Keratinocyte (primary cell): ENCODE measurements around the gene SCPEP1. TPM values are rescaled to one million over a fixed set of nuclear protein-coding genes. Genes with fewer than 3 reads are reported as not detected.

Experiments used
- DNase-seq: peaks from one replicate; pipeline ENCODE4 v3.0.0-alpha.2; 2011; ENCODE audit warnings: low read depth, missing footprints, low spot score
- FAIRE-seq: peaks from 2 replicates; lab custom pipeline; 2011; peaks lifted over from hg19 to GRCh38; lab: Jason Lieb, UNC
- H2AFZ ChIP-seq: 2 replicates; pipeline ENCODE4 v1.6.0; 2012; ENCODE audit warnings: low read length, control low read depth, inconsistent platforms; ENCODE audit not compliant: control insufficient read depth
- H3K27ac ChIP-seq: 2 replicates; pipeline ENCODE4 v1.5.1; 2011; ENCODE audit warnings: low read length; ENCODE audit not compliant: control insufficient read depth, insufficient read depth
- H3K27me3 ChIP-seq: 3 replicates; pipeline ENCODE4 v1.6.0; 2011; ENCODE audit warnings: low read length; ENCODE audit not compliant: control insufficient read depth, insufficient read depth; ENCODE audit errors: extremely low read depth
- H3K36me3 ChIP-seq, 2 experiments: 2 replicates in 1 of 2; 3 replicates in 1 of 2; pipeline ENCODE4 v1.5.1; 2011; ENCODE audit warnings: low read length in 2 of 2, mild to moderate bottlenecking in 1 of 2; ENCODE audit not compliant: control insufficient read depth in 2 of 2, insufficient read depth in 2 of 2; ENCODE audit errors: extremely low read depth in 1 of 2
- H3K4me1 ChIP-seq: 3 replicates; pipeline ENCODE4 v1.5.1; 2011; ENCODE audit warnings: low read length; ENCODE audit not compliant: control insufficient read depth, insufficient read depth; ENCODE audit errors: extremely low read depth
- H3K4me2 ChIP-seq: 3 replicates; pipeline ENCODE4 v1.6.0; 2011; ENCODE audit warnings: low read depth, low read length; ENCODE audit not compliant: control insufficient read depth, insufficient read depth; ENCODE audit errors: extremely low read depth
- H3K4me3 ChIP-seq, 3 experiments: fragments of 200-600 bp in 1 of 3; sonication (generic) in 1 of 3; 2 replicates in 2 of 3; 3 replicates in 1 of 3; pipeline ENCODE4 v1.5.1; 2011 to 2016; ENCODE audit warnings: low read length in 3 of 3, mild to moderate bottlenecking in 3 of 3, control low read depth in 2 of 3, inconsistent platforms in 1 of 3, low read depth in 1 of 3, mixed read lengths in 1 of 3, mixed run types in 1 of 3, moderate library complexity in 1 of 3; ENCODE audit not compliant: control insufficient read depth in 2 of 3, insufficient read depth in 2 of 3; ENCODE audit errors: extremely low read depth in 1 of 3
- H3K79me2 ChIP-seq: 2 replicates; pipeline ENCODE4 v1.6.0; 2012; ENCODE audit warnings: low read length; ENCODE audit not compliant: control insufficient read depth, insufficient read depth
- H3K9ac ChIP-seq: 3 replicates; pipeline ENCODE4 v1.6.0; 2011; ENCODE audit warnings: low read length; ENCODE audit not compliant: control insufficient read depth, insufficient read depth; ENCODE audit errors: extremely low read depth
- H3K9me1 ChIP-seq: 3 replicates; pipeline ENCODE4 v1.6.0; 2011; ENCODE audit warnings: low read length; ENCODE audit not compliant: control insufficient read depth, insufficient read depth; ENCODE audit errors: extremely low read depth
- H3K9me3 ChIP-seq: 2 replicates; pipeline ENCODE4 v1.5.1; 2012; ENCODE audit warnings: low read depth, low read length; ENCODE audit not compliant: control insufficient read depth
- H4K20me1 ChIP-seq: 3 replicates; pipeline ENCODE4 v1.6.0; 2011; ENCODE audit warnings: low read length; ENCODE audit not compliant: control insufficient read depth, insufficient read depth; ENCODE audit errors: extremely low read depth
- EZH2 ChIP-seq: IDR thresholded peaks from one replicate; pipeline ENCODE4 v1.6.1; 2012; ENCODE audit warnings: inconsistent platforms, mild to moderate bottlenecking, low read length, moderate library complexity
- dilution Hi-C: fragments of 300-500 bp; cut with MboI; formaldehyde crosslinking; loops from one replicate; pipeline ENCODE4 v1.7.0; 2020; ENCODE audit warnings: low sequenced_read_pairs; ENCODE audit not compliant: extremely low pct_ligation_motif_present
- polyA plus RNA-seq, 5 experiments: library from polyadenylated mRNA; depleted of rRNA in 3 of 5; stranded (reverse) in 3 of 5; stranded (forward) in 1 of 5; unstranded in 1 of 5; fragments of >200 nt; gene quantifications; 1 replicate in 1 of 5; 2 replicates in 3 of 5; 3 replicates in 1 of 5; pipeline versions ENCODE4 v1.2.1 to v1.2.3, GENCODE V29; 2011 to 2012; ENCODE audit warnings: missing spikeins in 2 of 5, low read depth in 1 of 5, low replicate concordance in 1 of 5
- TF ChIP-seq, protein P1 (sequence below), 3 experiments: IDR thresholded peaks in 1 of 3; conservative IDR thresholded peaks in 1 of 3; optimal IDR thresholded peaks in 1 of 3; 2 replicates in 2 of 3; 3 replicates in 1 of 3; pipeline versions ENCODE3 to v1.5.1; 2011; ENCODE audit warnings: low read length in 3 of 3, mild to moderate bottlenecking in 3 of 3, moderate library complexity in 2 of 3, control low read depth in 1 of 3, inconsistent platforms in 1 of 3; ENCODE audit not compliant: insufficient read depth in 2 of 3; ENCODE audit errors: extremely low read depth in 1 of 3

The SCPEP1 gene
- polyA plus RNA-seq, 1 donor (not counting 4 experiments of a cell fraction or from before 2014, with no cell fraction given) = 34.4 TPM

GRCh38 chr17:56934280-56934679 is 43.7 kb upstream of the SCPEP1 start:
- FAIRE-seq (no peak), DNase-seq (peak; percentile 91)
- Histone ChIP-seq H3K79me2 (no peaks in the 10 kb centered on the region), H3K4me1 (peaks cover 33% of the 10 kb centered on the region), H3K9ac (no peak overlapping the region), H3K27ac (peak overlapping the region; percentile 47), H3K9me3 (no peaks in the 10 kb centered on the region), H3K4me3 (no peak overlapping the region), H2AFZ (no peak overlapping the region), H4K20me1 (no peaks in the 10 kb centered on the region), H3K27me3 (no peaks in the 10 kb centered on the region), H3K9me1 (no peaks in the 10 kb centered on the region), H3K4me2 (peak overlapping the region; percentile 29), H3K36me3 (peaks cover 1 to 10% of the 10 kb centered on the region in 2 experiments)
- dilution Hi-C loops = no loop called here
- TF ChIP-seq, protein P1, sequence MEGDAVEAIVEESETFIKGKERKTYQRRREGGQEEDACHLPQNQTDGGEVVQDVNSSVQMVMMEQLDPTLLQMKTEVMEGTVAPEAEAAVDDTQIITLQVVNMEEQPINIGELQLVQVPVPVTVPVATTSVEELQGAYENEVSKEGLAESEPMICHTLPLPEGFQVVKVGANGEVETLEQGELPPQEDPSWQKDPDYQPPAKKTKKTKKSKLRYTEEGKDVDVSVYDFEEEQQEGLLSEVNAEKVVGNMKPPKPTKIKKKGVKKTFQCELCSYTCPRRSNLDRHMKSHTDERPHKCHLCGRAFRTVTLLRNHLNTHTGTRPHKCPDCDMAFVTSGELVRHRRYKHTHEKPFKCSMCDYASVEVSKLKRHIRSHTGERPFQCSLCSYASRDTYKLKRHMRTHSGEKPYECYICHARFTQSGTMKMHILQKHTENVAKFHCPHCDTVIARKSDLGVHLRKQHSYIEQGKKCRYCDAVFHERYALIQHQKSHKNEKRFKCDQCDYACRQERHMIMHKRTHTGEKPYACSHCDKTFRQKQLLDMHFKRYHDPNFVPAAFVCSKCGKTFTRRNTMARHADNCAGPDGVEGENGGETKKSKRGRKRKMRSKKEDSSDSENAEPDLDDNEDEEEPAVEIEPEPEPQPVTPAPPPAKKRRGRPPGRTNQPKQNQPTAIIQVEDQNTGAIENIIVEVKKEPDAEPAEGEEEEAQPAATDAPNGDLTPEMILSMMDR (optimal IDR thresholded peaks at IDR 0.05 in 1 of 3, IDR thresholded peaks at IDR 0.05 in 1 of 3, conservative IDR thresholded peaks at IDR 0.05 in 1 of 3; ENCODE audit: extremely low read depth in 1 of 3, insufficient read depth in 2 of 3, low read length in 3 of 3) = no peak
- TF ChIP-seq EZH2 = no peak

GRCh38 chr17:56935461-56935860 is 42.5 kb upstream of the SCPEP1 start:
- H3K27ac ChIP-seq = no peak overlapping the region
- H3K79me2 ChIP-seq = no peaks in the 10 kb centered on the region
- no peak overlapping the region for H3K4me2 ChIP-seq
- no peaks in the 10 kb centered on the region for H3K27me3 ChIP-seq
- H2AFZ ChIP-seq = no peak overlapping the region
- dilution Hi-C loops = no loop called here
- H3K4me1 ChIP-seq = peaks cover 33% of the 10 kb centered on the region
- no peak overlapping the region for H3K4me3 ChIP-seq
- H3K36me3 ChIP-seq = peaks cover 1 to 10% of the 10 kb centered on the region in 2 experiments
- no peaks in the 10 kb centered on the region for H3K9me1 ChIP-seq
- FAIRE-seq (no peak), DNase-seq (no peak)
- no peak overlapping the region for H3K9ac ChIP-seq
- no peaks in the 10 kb centered on the region for H3K9me3 ChIP-seq
- no peaks in the 10 kb centered on the region for H4K20me1 ChIP-seq
- TF ChIP-seq, protein P1 (optimal IDR thresholded peaks at IDR 0.05 in 1 of 3, IDR thresholded peaks at IDR 0.05 in 1 of 3, conservative IDR thresholded peaks at IDR 0.05 in 1 of 3; ENCODE audit: extremely low read depth in 1 of 3, insufficient read depth in 2 of 3, low read length in 3 of 3) = no peak
- no peak for TF ChIP-seq EZH2
